HG03571 (cell line): ENCODE measurements around the gene TRIM10.

Source experiments
- ATAC-seq: cut with Tn5 transposase; IDR thresholded peaks from one replicate; pipeline ENCODE4 v1.9.1; 2021; ENCODE audit not compliant: unreplicated experiment

TRIM10 gene

GRCh38 chr6:30160785-30161531 is at the start of gene TRIM10:
Gene TRIM10, minus strand, starts transcription at chr6:30161211. Its CDS starts 353 bp downstream, at chr6:30160858.
- no peak for ATAC-seq

GRCh38 chr6:30207619-30208295 is 46.7 kb upstream of the TRIM10 start:
- no peak for ATAC-seq

GRCh38 chr6:30206799-30207618 is 46.0 kb upstream of the TRIM10 start:
- no peak for ATAC-seq

- no peak for ATAC-seq
Observed at GRCh38 chr6:30206152-30206551, 45.1 kb upstream of the TRIM10 start.

- ATAC-seq, result no peak
Observed at GRCh38 chr6:30204116-30204515, 43.1 kb upstream of the TRIM10 start.

- ATAC-seq, result no peak
Observed at GRCh38 chr6:30202366-30202765, 41.4 kb upstream of the TRIM10 start.

GRCh38 chr6:30200551-30201281 is 39.7 kb upstream of the TRIM10 start:
- ATAC-seq, result no peak

GRCh38 chr6:30198166-30199084 is 37.4 kb upstream of the TRIM10 start:
- ATAC-seq, result no peak

GRCh38 chr6:30196376-30196775 is 35.4 kb upstream of the TRIM10 start:
- no peak for ATAC-seq

GRCh38 chr6:30195951-30196350 is 34.9 kb upstream of the TRIM10 start:
- no peak for ATAC-seq

- ATAC-seq, result no peak
Observed at GRCh38 chr6:30194797-30195690, 34.0 kb upstream of the TRIM10 start.

- ATAC-seq, result no peak
Observed at GRCh38 chr6:30192076-30192475, 31.1 kb upstream of the TRIM10 start.

- no peak for ATAC-seq
Observed at GRCh38 chr6:30188541-30188940, 27.5 kb upstream of the TRIM10 start.

GRCh38 chr6:30185846-30186484 is 25.0 kb upstream of the TRIM10 start:
- no peak for ATAC-seq

- no peak for ATAC-seq
Observed at GRCh38 chr6:30184417-30185031, 23.5 kb upstream of the TRIM10 start.

GRCh38 chr6:30180145-30180544 is 19.1 kb upstream of the TRIM10 start:
- ATAC-seq, result no peak

GRCh38 chr6:30178837-30179236 is 17.8 kb upstream of the TRIM10 start:
- ATAC-seq, result no peak

GRCh38 chr6:30175765-30176164 is 14.8 kb upstream of the TRIM10 start:
- ATAC-seq, result no peak
